Activated T-cell treated with anti-CD3 and anti-CD28 coated beads, Interleukin-2, amount 50 U/mL, for 1 hour (primary cell): Measurements from ENCODE around the gene MITD1.
"Not testable (repeated sequence)": the region's sequence is repeated elsewhere in the genome, so short reads cannot be mapped to it uniquely, and the experiment has no call there.

Experiments used
- DNase-seq: peaks from one replicate; pipeline ENCODE4 v3.0.0-alpha.2; 2020

MITD1 gene

GRCh38 chr2:99153921-99154604 is 26.8 kb downstream of the MITD1 start:
- DNase-seq: no peak

- DNase-seq: no peak
Measured at GRCh38 chr2:99152199-99152895, 28.5 kb downstream of the MITD1 start.

- no peak for DNase-seq
Measured at GRCh38 chr2:99150706-99151105, 30.2 kb downstream of the MITD1 start.

GRCh38 chr2:99141110-99142108 is 39.4 kb downstream of the MITD1 start, which contains the start of gene C2orf15:
Gene C2orf15 (plus strand): TSS chr2:99141707. CDS start chr2:99150559, 8,852 bp downstream.
- DNase-seq: peak; percentile 98

- DNase-seq: no peak
Measured at GRCh38 chr2:99140860-99141109, 40.1 kb downstream of the MITD1 start.

- DNase-seq: no peak
Measured at GRCh38 chr2:99140056-99140859, 40.6 kb downstream of the MITD1 start.

GRCh38 chr2:99139003-99139402 is 41.9 kb downstream of the MITD1 start:
- no peak for DNase-seq

- not testable (repeated sequence) for DNase-seq
Measured at GRCh38 chr2:99135044-99135556, 45.8 kb downstream of the MITD1 start.

- no peak for DNase-seq
Measured at GRCh38 chr2:99127981-99128380, 52.9 kb downstream of the MITD1 start.
